ENCODE data around the gene SOX5.

GRCh38 chr12:23803540-23803939, 145.9 kb downstream of the SOX5 start:
- no peak for TF ChIP-seq POLR2AphosphoS5 (IDR thresholded peaks at IDR 0.05; ENCODE audit: low read depth, low read length)
- no peak for TF ChIP-seq POLR2A (IDR thresholded peaks at IDR 0.05; ENCODE audit: low read depth, low read length)
- no peak for TF ChIP-seq SPI1 (IDR thresholded peaks at IDR 0.05; ENCODE audit: low read depth, low read length)
